Activated CD8-positive, alpha-beta memory T cell treated with anti-CD3 and anti-CD28 coated beads, Interleukin-2, amount 50 U/mL, for 4 hours (primary cell): ENCODE data around the gene ZC3H18.

Experiments
- DNase-seq: peaks from one replicate; pipeline ENCODE4 v3.0.0-alpha.2; 2020

ZC3H18 gene

DNA sequence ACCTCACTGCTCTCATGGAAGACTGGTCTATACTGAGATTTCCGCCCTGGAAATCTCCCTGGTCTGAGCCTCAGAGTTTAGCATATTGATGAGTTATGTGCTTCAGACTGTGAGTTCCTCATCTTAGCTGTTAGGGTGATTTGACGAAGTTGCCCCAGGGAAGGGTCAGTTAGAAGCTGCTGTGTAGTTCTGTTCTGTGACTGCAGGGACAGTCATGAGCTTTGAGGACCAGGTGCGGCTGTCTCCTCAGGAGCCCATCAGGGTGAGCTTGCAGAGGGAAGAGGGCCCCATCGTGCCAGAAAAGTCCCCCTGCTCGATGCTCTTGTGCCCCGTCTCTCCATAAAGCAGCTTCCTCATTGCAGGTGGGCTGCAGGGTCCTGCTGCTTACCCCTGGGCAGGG is 39.9 kb downstream of the ZC3H18 start:
- no peak for DNase-seq

DNA sequence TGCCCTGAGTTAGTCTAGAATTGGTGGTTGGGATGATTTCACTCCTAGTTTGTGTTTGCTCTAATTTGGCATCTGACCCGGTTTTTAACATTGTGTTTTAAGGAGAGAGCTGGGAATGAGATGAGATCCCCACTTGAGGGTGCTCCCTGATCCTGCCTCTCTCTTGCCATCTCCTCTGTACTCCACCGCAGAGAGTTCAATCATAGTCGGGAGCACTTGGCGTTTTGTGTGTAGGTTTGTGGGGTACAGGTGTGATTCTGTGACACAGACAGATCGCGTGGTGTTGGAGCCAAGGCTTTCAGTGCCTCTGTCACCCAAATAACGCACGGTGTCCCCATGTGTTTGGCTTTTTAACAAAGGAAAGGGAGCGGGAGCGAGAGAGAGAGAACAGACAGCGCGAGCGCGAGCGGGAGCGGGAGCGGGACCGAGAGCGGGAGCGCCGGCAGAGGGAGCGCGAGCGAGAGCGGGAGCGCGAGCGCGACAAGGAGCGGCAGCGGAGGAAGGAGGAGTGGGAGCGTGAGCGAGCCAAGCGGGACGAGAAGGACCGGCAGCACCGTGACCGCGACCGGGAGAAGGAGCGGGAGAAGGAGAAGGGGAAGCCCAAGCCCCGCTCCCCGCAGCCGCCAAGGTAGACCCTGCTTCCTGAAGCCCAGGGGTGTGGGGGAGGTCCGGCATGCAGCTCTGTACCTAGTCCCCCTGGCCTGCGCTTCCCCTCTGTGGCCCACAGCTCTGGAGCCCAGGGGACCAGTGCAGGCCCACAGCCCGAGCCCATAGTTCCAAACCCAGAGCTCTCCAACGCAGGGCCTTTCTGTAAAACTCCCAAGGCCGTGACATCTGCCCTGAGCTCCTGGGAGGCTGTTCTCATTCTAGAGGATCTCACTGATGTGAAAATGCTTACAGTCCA is 41.0 kb downstream of the ZC3H18 start:
- no peak for DNase-seq

DNA sequence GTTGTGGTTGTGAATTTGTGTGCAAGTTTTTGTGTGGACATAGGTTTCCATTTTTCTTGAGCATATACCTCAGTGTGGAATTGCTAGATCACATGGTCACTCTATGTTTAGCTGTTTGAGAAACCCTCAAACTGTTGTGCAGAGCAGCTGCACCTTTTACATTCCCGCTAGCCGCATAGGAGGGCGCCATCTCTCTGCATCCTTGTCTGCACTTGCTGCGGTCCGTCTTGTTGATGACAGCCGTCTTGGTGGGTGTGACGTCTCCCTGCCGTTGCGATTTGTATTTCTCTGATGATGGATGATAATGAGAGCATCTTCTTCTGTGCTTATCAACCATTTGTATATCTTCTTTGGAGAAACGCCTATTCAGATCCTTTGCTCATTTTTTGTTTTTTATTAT is 43.1 kb downstream of the ZC3H18 start:
- no peak for DNase-seq

DNA sequence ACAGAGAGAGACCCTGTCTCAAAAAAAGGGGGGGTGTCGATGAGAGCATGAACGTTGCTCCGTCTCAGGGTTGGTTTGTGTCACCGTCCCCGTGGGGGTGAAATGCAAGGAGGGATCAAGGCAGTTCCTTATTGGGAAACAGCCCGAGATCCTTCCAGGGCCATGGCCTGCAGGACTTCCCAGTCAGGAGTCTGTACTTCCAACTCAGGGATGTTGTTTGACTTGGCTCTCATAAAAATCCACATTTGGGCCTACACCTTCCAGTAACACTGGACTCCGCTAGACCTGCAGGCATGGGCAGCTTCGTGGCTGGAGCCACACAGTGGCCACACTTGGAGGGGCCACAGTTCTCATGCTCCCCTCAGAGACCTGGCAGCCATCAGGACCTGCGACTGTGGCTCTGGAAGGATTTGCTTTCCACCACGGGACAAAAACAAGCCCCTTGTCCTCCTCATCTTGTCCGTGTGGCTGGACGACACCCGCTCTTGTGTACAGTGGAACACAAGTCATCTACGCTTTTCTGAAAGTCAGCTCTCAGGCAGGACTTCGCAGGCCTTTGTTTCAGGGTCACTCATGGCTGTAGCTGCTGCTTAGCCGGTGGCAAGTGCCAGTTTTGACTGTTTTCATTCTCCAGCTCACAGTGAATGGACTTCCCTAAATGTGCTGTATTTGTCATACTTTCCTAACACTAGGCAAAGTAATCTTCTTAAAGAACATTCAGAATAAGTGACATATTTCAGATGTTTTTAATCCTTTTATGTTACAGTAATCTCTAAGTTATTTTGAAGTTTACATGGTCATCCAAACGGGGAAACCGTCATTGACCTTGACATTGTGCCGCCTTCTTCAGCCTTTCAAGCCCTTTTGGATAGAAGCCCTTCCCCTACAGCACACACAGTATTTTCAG is 44.0 kb downstream of the ZC3H18 start:
- no peak for DNase-seq

DNA sequence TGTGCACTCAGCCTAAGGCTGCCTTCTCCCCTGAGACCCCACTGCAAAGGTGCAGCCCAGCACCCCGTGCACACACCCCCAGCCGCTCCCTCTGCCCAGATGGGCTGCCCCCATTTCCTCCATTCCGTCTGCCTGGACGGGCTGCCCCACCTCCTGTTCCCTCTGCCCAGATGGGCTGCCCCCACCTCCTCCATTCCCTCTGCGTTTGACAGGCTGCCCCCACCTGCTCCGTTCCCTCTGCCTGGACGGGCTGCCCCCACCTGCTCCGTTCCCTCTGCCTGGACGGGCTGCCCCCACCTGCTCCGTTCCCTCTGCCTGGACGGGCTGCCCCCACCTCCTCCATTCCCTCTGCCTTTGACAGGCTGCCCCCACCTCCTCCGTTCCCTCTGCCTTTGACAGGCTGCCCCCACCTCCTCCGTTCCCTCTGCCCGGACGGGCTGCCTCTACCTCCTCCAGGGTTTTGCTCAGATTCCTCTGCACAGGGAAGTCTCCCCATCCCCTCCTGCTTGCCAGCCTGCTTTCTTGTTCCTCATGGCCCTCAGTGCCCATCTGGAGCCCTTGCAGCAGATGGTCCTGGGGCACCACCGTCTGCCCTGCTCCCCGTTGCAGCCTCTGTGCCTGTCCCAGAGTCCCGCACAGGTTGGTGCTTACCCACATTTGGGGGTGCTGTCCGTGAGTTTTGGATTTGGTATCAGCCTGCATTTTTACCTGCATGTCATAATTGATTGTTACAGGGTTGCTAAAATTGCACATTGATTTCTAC is 44.8 kb downstream of the ZC3H18 start:
- DNase-seq = no peak

DNA sequence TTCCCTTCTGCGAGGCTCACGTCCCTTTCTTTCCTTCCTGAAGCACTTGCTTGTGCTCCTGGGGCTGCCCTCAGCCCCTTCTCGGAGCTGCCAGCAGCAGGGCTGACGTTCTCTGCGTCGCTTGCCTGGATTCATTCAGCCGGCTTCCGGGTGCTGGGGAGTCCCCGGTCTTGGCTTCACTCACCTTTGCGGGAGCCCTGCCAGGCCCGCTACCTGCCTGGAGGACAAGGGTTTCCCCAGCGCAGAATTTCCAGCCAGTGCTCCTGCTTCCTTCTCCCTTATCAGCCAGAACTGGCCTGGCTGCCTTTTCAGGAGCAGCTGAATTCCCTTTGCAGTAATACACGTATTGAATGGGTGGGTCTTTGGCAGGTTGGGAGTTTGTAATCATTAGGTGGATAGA is 46.1 kb downstream of the ZC3H18 start:
- DNase-seq = no peak

DNA sequence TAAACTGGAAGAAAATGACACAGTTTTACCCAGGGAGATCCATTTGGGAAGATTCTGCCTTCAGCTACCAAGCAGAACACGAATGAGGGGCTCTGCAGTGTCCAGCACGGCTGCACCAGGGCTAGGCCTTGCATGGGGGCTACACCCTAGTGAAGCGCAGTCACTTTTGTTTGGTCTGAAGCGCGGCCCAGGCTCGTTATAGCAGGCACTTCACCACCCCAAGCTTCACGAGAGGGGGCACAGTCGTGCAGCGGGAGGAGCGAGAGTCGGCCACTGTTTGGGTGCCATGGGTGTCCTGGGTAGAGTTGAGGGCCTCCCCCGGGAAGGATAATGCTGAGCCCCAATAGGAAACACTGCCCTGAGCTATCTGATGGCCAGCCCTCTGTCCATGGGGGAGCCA is 46.5 kb downstream of the ZC3H18 start:
- DNase-seq = no peak

DNA sequence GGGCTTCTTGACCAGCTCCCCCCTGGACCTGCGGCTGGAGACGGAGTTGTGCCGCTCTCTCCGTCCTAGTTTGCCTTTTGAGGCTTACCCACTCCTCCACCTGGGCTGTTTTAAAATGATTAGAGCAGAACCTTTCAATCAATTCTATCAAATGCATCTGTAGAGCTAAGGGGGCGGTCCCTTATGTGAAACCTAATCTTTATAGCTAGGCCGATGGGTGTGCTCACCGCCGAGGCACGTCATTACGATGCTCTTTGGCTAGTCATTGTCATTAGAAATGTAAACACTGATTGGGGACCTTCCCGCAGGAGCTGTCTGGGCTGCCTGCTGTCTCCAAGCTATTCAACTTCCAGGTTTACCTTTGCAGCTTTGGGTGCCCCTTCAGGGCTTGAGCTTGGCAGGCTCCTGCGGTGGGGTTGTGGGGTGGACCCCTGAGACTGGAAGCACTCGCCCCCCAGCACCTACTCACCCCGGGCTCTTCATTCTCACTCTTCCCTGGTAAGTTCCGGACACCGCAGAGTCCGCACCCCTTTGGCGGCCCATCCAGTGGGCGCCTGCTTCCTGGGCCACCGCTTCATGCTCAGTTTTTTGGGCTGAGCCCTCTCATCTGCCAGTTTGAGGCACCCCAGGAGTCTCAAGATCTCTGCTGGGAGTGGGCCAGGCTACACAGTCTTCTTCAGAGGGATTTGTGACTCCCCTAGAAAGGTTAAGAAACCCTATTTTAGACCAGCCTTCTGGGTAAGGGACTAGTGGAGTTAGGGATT is 47.2 kb downstream of the ZC3H18 start:
- no peak for DNase-seq

DNA sequence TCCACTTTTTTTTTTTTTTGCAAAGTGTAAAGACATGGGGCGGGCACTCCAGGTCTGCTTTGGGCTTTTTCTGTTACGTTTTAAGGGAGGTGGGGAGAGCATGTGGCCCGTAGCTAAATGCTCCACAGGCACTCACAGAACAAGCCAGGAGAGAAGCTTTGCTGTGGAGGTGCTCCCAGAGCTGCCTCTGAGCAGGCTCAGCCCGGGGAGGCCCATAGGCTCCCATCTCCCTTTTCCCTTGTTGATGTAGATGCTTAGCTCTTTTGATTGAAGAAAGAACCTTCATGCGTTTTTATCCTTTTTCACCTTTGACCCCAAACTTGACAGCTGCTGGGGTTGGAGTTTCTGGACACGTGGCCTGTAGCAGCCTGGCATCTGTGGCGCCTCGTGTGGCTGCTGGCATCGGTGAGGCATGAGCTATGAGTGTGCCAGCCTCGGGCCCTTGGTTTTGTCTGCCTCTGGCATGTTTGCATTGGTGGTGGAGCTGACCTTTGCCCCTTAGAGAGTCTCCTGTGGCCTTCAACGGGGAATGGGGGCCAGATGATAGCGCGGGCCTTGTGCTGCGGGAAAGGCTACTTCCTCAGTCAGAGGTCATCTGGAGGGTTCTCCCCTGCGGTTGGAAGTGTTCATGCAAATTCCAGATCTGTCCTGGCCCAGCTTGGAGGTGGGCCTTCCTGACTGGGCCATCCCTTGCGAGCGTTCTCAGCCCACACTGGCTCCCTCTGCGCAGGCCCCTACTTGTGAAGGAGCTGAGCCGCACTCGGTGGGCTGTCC is 48.2 kb downstream of the ZC3H18 start:
- no peak for DNase-seq

DNA sequence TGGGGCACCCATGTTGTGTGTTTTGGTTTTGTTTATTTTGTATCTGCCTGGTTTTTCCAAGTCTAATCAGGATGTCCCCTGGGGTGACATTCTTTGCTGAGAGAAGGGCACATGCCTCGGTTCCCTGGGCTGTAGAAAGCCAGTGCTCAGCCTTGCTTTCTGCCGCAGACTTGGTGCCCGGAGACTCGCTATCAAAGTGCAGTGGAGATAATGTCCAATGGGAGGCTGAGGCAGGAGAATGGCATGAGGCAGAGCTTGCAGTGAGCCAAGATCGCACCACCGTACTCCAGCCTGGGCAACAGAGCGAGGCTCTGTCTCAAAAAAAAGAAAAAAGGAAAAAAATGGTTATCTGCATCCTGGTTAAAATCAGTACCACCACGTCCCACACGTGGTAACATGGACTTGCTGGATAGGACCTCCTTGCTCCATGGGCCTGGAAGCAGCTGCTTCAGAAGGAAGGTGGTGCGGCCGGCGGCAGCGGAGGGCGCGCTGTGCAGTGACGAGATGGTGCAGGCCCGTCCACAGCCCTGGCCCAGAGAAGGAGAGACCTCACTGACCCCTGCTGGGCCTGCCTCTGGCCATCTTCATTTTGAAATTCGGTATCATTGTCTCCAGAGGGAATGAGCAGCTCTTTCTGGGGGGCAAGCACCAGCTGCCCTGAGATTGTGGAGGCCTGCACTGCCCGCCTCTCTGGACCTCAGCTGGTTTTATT is 48.9 kb downstream of the ZC3H18 start:
- no peak for DNase-seq

DNA sequence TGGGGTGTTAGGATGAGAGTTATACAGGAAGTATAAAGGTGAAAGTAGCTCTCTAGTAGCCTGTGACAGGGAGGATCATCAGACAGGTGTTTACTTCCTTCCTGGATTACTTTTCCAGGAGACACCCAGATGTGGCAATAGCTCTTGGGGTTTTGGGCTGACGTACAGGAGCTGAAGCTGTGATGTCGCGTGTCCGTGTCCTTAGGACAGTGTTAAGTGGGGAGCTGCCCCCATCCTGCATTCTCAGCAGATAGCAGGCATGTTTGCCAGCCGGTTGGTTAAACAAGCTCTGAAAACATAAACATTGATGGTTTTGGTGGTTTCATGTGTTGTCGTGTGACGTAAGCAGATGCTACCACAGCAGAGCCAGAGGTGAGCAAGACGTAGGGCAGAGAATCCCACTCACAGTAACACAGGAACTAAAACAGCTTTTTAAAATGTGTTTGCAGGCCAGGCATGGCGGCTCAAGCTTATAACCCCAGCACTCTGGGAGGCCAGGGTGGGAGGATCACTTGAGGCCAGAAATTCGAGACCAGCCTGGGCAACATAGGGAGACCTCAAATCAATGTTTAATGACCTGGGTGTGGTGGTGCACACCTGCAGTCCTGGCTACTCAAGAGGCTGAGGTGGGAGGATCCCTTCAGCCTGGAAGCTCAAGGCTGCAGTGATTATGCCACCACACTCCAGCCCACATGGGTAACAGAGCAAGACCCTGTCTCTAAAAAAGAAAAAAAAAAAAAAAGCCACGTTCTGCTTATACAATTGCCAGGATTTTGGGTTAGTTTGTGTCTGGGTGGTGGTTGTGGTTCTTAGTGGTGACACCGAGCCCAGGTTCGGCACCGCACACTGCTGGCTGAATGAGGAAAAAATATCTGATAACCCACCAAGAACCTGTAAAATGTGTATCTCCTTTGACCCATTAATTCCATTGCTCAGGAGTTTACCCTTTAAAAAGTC is 49.9 kb downstream of the ZC3H18 start:
- peak; percentile 57 for DNase-seq

DNA sequence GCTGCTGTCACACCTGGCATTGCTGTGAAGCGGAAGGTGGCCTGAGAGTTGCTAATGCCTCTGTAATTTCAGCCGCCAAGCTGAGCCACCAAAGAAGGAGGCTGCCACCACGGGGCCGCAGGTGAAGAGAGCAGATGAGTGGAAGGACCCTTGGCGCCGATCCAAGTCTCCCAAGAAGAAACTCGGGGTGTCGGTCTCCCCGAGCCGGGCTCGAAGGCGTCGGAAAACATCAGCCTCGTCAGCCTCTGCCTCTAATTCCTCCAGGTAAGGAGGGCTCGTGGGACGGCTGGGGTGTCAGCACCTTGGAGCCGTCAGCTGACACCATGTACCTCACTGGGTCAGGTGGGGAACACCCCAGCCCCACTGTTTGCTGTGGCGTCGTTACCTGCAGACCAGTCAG is 51.9 kb downstream of the ZC3H18 start:
- DNase-seq = no peak

DNA sequence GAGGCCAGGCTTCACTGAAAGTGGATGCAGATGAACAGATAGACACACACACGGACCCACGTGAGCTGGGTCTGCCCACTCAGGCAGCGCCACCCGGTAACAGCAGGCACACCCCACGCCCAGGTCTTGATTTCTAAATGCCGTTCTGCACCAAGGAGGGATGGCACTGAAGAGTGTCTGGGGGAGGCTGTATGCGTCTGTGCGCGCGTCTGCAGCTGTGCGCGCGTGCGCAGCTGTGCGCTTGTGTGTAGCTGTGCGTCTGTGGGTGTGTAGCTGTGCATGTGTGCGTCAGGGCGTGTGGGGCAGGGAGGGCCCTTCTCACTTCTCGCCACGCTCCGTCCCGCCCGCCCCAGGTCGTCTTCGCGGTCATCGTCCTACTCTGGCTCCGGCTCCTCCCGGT is 52.7 kb downstream of the ZC3H18 start:
- DNase-seq = no peak

DNA sequence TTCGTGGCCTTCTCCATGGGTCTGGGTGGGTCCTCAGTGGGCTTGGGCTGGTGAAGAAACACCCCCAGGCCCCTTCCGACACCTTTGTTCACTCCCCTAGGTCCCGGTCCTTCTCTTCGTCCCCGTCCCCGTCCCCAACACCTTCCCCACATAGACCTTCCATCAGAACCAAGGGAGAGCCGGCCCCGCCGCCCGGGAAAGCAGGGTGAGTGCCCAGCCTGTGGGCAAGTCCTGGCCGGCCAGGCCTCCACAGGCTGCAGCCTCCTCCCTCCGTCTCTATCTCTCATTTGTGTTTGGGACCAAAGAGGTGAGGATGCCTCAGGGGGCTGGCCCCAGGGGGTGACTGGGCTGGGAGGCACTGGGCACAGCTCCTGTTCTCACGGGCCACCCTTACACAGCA is 53.7 kb downstream of the ZC3H18 start:
- DNase-seq = no peak

DNA sequence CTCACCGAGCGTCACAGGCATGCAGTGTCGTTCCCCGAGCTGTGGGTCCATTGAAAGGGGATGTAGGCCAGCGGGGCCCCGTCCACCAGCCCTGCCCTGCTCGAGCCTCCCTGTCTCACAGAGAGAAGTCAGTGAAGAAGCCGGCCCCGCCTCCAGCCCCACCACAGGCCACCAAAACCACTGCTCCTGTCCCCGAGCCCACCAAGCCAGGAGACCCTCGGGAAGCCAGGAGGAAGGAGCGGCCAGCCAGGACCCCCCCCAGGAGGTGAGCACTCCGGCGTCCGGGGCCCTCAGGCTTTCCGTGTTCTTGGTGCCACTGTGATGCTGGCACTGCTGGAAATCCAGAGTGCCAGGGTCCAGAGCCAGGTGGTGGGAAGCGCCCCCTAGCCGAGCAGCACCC is 54.3 kb downstream of the ZC3H18 start:
- no peak for DNase-seq

DNA sequence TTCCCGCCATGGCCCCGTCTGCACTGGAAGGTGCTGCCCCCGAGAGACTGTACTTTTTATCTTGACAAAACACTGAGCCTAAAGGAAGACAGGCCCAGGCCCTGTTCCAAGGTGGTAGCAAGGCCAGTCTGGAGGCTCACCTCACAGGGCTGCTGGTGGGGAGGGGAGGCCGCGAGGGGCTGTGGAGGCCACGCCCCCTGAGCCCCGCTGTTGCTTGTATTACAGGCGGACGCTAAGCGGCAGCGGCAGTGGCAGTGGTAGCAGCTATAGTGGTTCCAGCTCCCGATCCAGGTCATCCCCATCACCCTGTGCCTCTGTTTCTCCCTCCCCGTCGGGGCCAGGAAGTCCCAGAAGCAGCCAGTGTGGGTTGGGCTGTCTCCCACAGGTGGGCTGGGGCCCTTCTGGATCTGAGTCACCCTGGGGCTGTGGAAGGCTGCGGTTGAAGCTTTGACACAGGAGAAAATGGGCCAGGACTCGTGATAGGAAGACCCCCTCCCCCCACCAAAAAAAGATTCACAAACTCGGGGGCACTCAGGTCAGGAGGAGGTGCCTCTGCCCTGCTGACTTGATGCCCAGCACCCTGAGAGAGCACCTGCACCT is 54.9 kb downstream of the ZC3H18 start:
- DNase-seq = no peak

DNA sequence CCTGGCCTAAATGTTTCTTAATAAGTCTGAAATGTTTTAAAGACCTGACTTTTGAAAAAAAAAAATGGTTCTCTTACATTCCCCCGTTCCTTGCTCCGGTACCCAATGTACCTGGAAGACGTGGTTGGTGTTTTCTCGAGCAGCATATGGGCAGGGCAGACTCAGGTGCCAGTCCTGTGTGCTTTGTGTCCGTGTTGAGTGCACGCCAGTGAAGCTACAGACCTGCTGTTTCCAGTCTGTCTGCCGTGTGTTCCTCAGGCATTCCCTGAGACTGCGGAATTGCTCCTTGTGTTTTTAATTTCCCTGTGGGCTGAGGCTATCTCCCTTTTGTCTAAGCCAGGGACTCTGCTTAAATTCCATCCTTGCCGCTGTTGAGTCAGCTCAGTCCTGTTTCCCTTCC is 56.4 kb downstream of the ZC3H18 start:
- no peak for DNase-seq

DNA sequence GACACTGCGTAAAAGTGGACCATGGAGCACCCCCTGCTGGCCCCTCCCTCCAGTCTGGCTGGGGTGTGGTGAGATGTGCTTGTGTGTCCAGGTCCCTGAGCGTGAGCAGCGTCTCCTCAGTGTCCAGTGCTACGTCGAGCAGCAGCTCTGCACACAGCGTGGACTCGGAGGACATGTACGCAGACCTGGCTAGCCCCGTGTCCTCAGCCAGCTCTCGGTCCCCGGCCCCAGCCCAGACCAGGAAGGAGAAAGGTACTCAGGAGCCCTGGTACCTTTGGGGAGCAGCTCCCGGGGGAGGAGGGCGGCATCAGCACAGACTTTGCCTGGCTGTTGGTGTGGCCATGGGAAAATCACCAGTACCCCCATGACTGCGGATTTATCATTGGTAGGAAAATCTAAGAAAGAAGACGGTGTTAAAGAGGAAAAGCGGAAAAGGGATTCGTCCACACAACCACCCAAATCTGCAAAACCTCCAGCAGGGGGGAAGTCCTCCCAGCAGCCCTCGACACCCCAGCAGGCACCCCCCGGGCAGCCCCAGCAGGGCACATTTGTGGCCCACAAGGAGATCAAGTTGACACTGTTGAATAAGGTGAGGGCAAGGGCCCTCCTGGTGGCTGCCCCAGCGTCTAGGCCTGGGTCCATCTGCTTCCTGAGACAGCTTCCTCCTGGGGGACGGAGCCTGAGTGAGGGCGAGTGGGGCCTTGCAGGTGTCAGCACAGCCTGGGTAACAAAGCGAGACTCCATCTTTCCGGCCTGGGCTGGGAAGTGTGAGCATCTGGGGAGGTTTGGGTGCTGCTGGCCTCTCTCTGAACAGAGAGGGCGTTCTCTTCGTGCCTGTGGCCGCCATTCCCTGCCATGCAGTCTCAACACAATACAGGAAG is 57.6 kb downstream of the ZC3H18 start:
- no peak for DNase-seq
